Osteocyte (in vitro differentiated cells): ENCODE data around the gene PDLIM5. TPM values are rescaled to one million over a fixed set of nuclear protein-coding genes. Genes with fewer than 3 reads are reported as not detected.
A peak's percentile ranks its signal among the peaks of the same experiment; 100 is the strongest.

Experiments
- DNase-seq: peaks from one replicate; pipeline ENCODE4 v3.0.0; 2021; ENCODE audit warnings: mixed read lengths; ENCODE audit not compliant: unreplicated experiment; ENCODE audit errors: extremely low spot score
- H3K27ac Mint-ChIP-seq: one replicate; pipeline ENCODE4 v1.8.0; 2021; ENCODE audit warnings: mild to moderate bottlenecking, mixed read lengths; ENCODE audit not compliant: unreplicated experiment
- H3K27me3 Mint-ChIP-seq: one replicate; pipeline ENCODE4 v1.8.0; 2021; ENCODE audit warnings: mixed read lengths; ENCODE audit not compliant: unreplicated experiment
- H3K36me3 Mint-ChIP-seq: one replicate; pipeline ENCODE4 v1.8.0; 2021; ENCODE audit warnings: mixed read lengths; ENCODE audit not compliant: unreplicated experiment
- H3K4me1 Mint-ChIP-seq: one replicate; pipeline ENCODE4 v1.8.0; 2021; ENCODE audit warnings: mixed read lengths; ENCODE audit not compliant: unreplicated experiment
- H3K4me3 Mint-ChIP-seq: one replicate; pipeline ENCODE4 v1.8.0; 2021; ENCODE audit warnings: mild to moderate bottlenecking, moderate library complexity, mixed read lengths; ENCODE audit not compliant: unreplicated experiment
- H3K9me3 Mint-ChIP-seq: one replicate; pipeline ENCODE4 v1.8.0; 2021; ENCODE audit warnings: mixed read lengths; ENCODE audit not compliant: unreplicated experiment
- CTCF ChIP-seq: fragments of 200-600 bp; sonication (generic); IDR thresholded peaks from 2 replicates; pipeline ENCODE4 v1.5.0; 2021; ENCODE audit warnings: antibody characterized with exemption, mild to moderate bottlenecking, moderate library complexity
- total RNA-seq: library from RNA; stranded (reverse); gene quantifications from 2 replicates; pipeline ENCODE4 v1.2.1, GENCODE V29; 2021

PDLIM5 gene
- total RNA-seq, 1 donor from 2014 or later, result 324 TPM

GRCh38 chr4:94412019-94412657 is 39.6 kb upstream of the PDLIM5 start:
- H3K4me1 Mint-ChIP-seq, result peaks cover 62% of the 10 kb centered on the region
- H3K27ac Mint-ChIP-seq, result peak overlapping the region; percentile 71
- no peak for TF ChIP-seq CTCF
- no peaks in the 10 kb centered on the region for H3K27me3 Mint-ChIP-seq
- no peaks in the 10 kb centered on the region for H3K36me3 Mint-ChIP-seq
- H3K9me3 Mint-ChIP-seq, result peaks cover 13% of the 10 kb centered on the region
- no peak for DNase-seq
- peak overlapping the region; percentile 34 for H3K4me3 Mint-ChIP-seq

GRCh38 chr4:94412658-94413038 is 39.1 kb upstream of the PDLIM5 start:
- peak overlapping the region; percentile 71 for H3K27ac Mint-ChIP-seq
- peak overlapping the region; percentile 34 for H3K4me3 Mint-ChIP-seq
- no peak for DNase-seq
- peaks cover 16% of the 10 kb centered on the region for H3K9me3 Mint-ChIP-seq
- no peaks in the 10 kb centered on the region for H3K27me3 Mint-ChIP-seq
- no peaks in the 10 kb centered on the region for H3K36me3 Mint-ChIP-seq
- H3K4me1 Mint-ChIP-seq, result peaks cover 60% of the 10 kb centered on the region
- TF ChIP-seq CTCF, result no peak

GRCh38 chr4:94413085-94413840 is 38.5 kb upstream of the PDLIM5 start:
- H3K36me3 Mint-ChIP-seq, result no peaks in the 10 kb centered on the region
- H3K4me3 Mint-ChIP-seq, result peak overlapping the region; percentile 2
- peak overlapping the region; percentile 71 for H3K27ac Mint-ChIP-seq
- TF ChIP-seq CTCF, result no peak
- peaks cover 56% of the 10 kb centered on the region for H3K4me1 Mint-ChIP-seq
- H3K27me3 Mint-ChIP-seq, result no peaks in the 10 kb centered on the region
- H3K9me3 Mint-ChIP-seq, result peaks cover 16% of the 10 kb centered on the region
- no peak for DNase-seq

- no peak overlapping the region for H3K4me3 Mint-ChIP-seq
- H3K36me3 Mint-ChIP-seq, result no peaks in the 10 kb centered on the region
- no peak for DNase-seq
- peaks cover 40% of the 10 kb centered on the region for H3K4me1 Mint-ChIP-seq
- H3K27ac Mint-ChIP-seq, result no peak overlapping the region
- H3K9me3 Mint-ChIP-seq, result peaks cover 16% of the 10 kb centered on the region
- no peak for TF ChIP-seq CTCF
- no peaks in the 10 kb centered on the region for H3K27me3 Mint-ChIP-seq
Observed at GRCh38 chr4:94414907-94415306, 36.8 kb upstream of the PDLIM5 start.

GRCh38 chr4:94415448-94415847 is 36.3 kb upstream of the PDLIM5 start:
- Mint-ChIP-seq H3K27ac (no peak overlapping the region), H3K4me3 (no peak overlapping the region), H3K4me1 (peaks cover 36% of the 10 kb centered on the region), H3K36me3 (no peaks in the 10 kb centered on the region), H3K27me3 (no peaks in the 10 kb centered on the region), H3K9me3 (peaks cover 16% of the 10 kb centered on the region)
- no peak for DNase-seq
- no peak for TF ChIP-seq CTCF
